SU-DHL-6 (cell line): Measurements from ENCODE around the gene ANKRD27.

Source experiments
- H2AFZ ChIP-seq: fragments of 200-600 bp; sonication (generic); 2 replicates; pipeline ENCODE4 v1.6.1; 2014; ENCODE audit warnings: low read depth, mild to moderate bottlenecking, moderate library complexity, mixed read lengths, antibody characterized with exemption, low read length; ENCODE audit not compliant: severe bottlenecking
- H3F3A ChIP-seq: fragments of 200-600 bp; shearing (Covaris generic); 2 replicates; pipeline ENCODE4 v1.6.0; 2016; ENCODE audit warnings: antibody characterized with exemption, mild to moderate bottlenecking; ENCODE audit not compliant: insufficient read depth
- H3K27ac ChIP-seq: fragments of 200-600 bp; sonication (generic); 2 replicates; pipeline ENCODE4 v1.5.1; 2016; ENCODE audit warnings: low read depth, mild to moderate bottlenecking, low read length, moderate library complexity, mixed read lengths
- H3K27me3 ChIP-seq: fragments of 200-600 bp; sonication (generic), shearing (Covaris generic); 2 replicates; pipeline ENCODE4 v1.6.0; 2014; ENCODE audit warnings: mild to moderate bottlenecking, low read length
- H3K36me3 ChIP-seq: fragments of 200-600 bp; sonication (generic); 2 replicates; pipeline ENCODE4 v1.6.1; 2014; ENCODE audit warnings: mild to moderate bottlenecking, low read length, mixed read lengths
- H3K4me2 ChIP-seq: fragments of 300-600, 200-600 bp; shearing (Covaris generic), sonication (generic); 2 replicates; pipeline ENCODE4 v1.6.0; 2014; ENCODE audit warnings: low read length, low read depth, mild to moderate bottlenecking; ENCODE audit not compliant: poor library complexity, severe bottlenecking
- H3K4me3 ChIP-seq: fragments of 200-600 bp; sonication (generic); 2 replicates; pipeline ENCODE4 v1.5.1; 2014; ENCODE audit warnings: antibody characterized with exemption, low read length, mild to moderate bottlenecking, mixed read lengths; ENCODE audit not compliant: insufficient read depth, poor library complexity, severe bottlenecking
- H3K79me2 ChIP-seq: fragments of 200-600 bp; sonication (generic); 2 replicates; pipeline ENCODE4 v1.6.1; 2014; ENCODE audit warnings: mild to moderate bottlenecking, low read length, moderate library complexity; ENCODE audit not compliant: insufficient read depth
- H3K9ac ChIP-seq: fragments of 200-600 bp; sonication (generic); 2 replicates; pipeline ENCODE4 v1.7.0; 2014; ENCODE audit warnings: mild to moderate bottlenecking, low read length
- H3K9me2 ChIP-seq: fragments of 200-600 bp; sonication (generic); replicated peaks from 2 replicates; pipeline ENCODE4 v1.6.1; 2014; ENCODE audit warnings: low read length; ENCODE audit not compliant: insufficient read depth
- H3K9me3 ChIP-seq: fragments of 200-600 bp; sonication (generic); 2 replicates; pipeline ENCODE4 v1.6.1; 2014; ENCODE audit warnings: low read length, mixed read lengths; ENCODE audit not compliant: insufficient read depth
- H4K20me1 ChIP-seq: fragments of 200-600 bp; sonication (generic); 2 replicates; pipeline ENCODE4 v1.6.1; 2014; ENCODE audit warnings: low read depth, mild to moderate bottlenecking, antibody characterized with exemption, low read length, moderate library complexity, mixed read lengths
- CTCF ChIP-seq: fragments of 200-600 bp; sonication (generic); IDR thresholded peaks from one replicate; pipeline ENCODE4 v1.5.1; 2017; ENCODE audit warnings: antibody characterized with exemption, mild to moderate bottlenecking, low read length, moderate library complexity; ENCODE audit not compliant: insufficient read depth, poor library complexity, severe bottlenecking
- EZH2phosphoT487 ChIP-seq: fragments of 200-600 bp; sonication (generic), shearing (Covaris generic); conservative IDR thresholded peaks from 2 replicates; pipeline ENCODE4 v1.6.1; 2018; ENCODE audit warnings: mild to moderate bottlenecking, antibody characterized with exemption, low read length, moderate library complexity, mixed read lengths

ANKRD27 gene

GRCh38 chr19:32606289-32606688 is 68.7 kb downstream of the ANKRD27 start:
- Histone ChIP-seq H3K27ac (no peak overlapping the region), H4K20me1 (no peaks in the 10 kb centered on the region)

DNA sequence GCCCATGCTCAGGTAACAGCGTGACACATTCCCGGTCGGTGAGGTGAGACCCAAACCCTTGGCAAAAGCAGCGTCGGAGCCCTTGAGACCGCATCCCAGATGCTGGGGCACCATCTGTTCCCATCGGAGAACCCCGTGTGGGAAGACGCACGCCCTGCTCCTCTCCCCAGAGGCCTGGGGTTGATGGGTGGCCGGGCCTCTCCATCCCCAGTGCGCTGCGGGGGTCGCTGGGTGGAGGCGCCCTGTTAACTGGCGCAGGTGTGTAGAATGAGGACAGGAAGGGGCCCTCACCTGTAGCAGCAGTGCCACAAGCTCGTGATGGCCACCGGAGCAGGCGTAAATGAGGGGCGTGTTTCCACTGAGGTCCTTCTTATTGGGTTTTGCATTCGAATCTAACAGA is 69.4 kb downstream of the ANKRD27 start:
- H3K9me2 ChIP-seq: no peaks in the 10 kb centered on the region
- H3K79me2 ChIP-seq: no peaks in the 10 kb centered on the region
- H3K4me2 ChIP-seq: no peak overlapping the region
- H2AFZ ChIP-seq: no peak overlapping the region
- no peaks in the 10 kb centered on the region for H3F3A ChIP-seq
- H3K4me3 ChIP-seq: no peak overlapping the region
- TF ChIP-seq EZH2phosphoT487 (no peak), CTCF (no peak)
- no peak overlapping the region for H3K9ac ChIP-seq
- no peaks in the 10 kb centered on the region for H4K20me1 ChIP-seq
- no peaks in the 10 kb centered on the region for H3K36me3 ChIP-seq
- no peaks in the 10 kb centered on the region for H3K9me3 ChIP-seq
- H3K27ac ChIP-seq: no peak overlapping the region
- H3K27me3 ChIP-seq: no peaks in the 10 kb centered on the region

More at GRCh38 chr19:32606289-32606688, 68.7 kb downstream of the ANKRD27 start:
- TF ChIP-seq CTCF: no peak
- TF ChIP-seq EZH2phosphoT487: no peak
- Histone ChIP-seq H3K27me3 (no peaks in the 10 kb centered on the region), H3F3A (no peaks in the 10 kb centered on the region), H3K79me2 (no peaks in the 10 kb centered on the region), H3K9me3 (no peaks in the 10 kb centered on the region), H2AFZ (no peak overlapping the region), H3K4me2 (no peak overlapping the region), H3K9ac (no peak overlapping the region), H3K36me3 (no peaks in the 10 kb centered on the region), H3K4me3 (no peak overlapping the region), H3K9me2 (no peaks in the 10 kb centered on the region)

DNA sequence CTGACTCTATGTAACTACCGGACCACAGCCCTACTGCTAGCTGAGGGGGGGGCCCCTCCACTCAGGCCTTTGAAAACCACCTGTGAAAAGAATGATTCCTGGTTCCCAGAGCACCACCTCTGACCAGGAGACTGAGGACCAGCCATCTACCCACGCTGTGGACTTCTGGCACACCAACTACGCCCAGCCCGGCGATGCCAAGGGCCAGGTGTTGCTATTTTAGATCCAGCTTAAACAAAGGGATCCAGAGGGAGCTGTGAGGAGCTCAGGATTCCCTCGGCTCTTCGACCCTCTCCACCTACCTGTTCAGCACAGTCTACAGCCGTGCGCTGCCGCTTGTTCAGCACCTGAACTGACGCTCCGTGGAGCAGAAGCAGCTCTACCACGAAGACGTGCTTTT is 71.0 kb downstream of the ANKRD27 start:
- Histone ChIP-seq H4K20me1 (no peaks in the 10 kb centered on the region), H3K9ac (no peak overlapping the region), H3K27me3 (no peaks in the 10 kb centered on the region), H3F3A (peaks cover 4% of the 10 kb centered on the region; the same call in 1 of the 2 replicates), H3K4me2 (no peak overlapping the region), H3K9me3 (no peaks in the 10 kb centered on the region), H3K79me2 (no peaks in the 10 kb centered on the region), H3K36me3 (peaks cover 4% of the 10 kb centered on the region; the same call in 1 of the 2 replicates), H3K9me2 (no peaks in the 10 kb centered on the region), H3K27ac (no peak overlapping the region), H3K4me3 (no peak overlapping the region), H2AFZ (no peak overlapping the region)
- TF ChIP-seq CTCF (no peak), EZH2phosphoT487 (no peak)
